Activated effector memory CD4-positive, alpha-beta T cell treated with Interleukin-2 at 50 U/mL for 16 hours (primary cell): Measurements from ENCODE around the gene CCDC88C.
A peak's percentile ranks its signal among the peaks of the same experiment; 100 is the strongest.

Experiments used
- DNase-seq: peaks from one replicate; pipeline ENCODE4 v3.0.0-alpha.2; 2020

The CCDC88C gene

DNA sequence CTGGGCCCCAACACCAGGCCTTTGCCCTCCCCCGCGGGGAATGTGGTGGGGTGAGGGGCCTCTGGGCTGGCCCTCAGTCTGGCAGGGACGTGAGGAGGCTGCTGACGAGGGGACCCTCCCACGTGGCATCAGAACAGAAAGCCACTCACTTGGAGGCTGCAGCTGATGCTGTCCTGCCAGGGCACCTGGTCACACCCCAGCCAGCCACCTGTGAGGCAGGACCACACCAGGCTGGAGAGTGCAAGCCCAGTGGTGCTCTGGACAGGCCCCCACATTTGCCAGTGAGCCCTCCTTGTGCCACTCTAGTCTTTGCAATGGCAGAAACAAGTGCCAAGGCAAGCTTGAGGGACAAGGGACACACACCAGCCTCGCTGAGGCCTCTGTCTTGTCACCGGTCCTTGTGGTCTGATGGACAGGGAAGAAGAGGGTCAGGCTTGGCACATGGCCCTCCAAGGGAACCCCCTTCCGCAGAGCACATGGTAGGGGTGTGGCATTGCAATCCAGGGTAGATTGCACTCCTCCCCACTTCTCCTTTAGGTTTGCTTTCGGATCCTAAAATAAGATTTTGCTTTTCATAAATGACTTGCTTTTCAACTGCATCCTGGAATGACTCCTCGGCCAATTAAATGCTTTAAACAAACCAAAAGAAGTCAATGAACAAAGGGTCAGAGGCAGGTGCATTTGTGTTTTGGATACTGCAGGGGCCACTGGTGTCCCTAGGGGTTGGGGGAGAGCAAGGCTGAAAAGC, 53.7 kb downstream of the CCDC88C start:
- DNase-seq: no peak

DNA sequence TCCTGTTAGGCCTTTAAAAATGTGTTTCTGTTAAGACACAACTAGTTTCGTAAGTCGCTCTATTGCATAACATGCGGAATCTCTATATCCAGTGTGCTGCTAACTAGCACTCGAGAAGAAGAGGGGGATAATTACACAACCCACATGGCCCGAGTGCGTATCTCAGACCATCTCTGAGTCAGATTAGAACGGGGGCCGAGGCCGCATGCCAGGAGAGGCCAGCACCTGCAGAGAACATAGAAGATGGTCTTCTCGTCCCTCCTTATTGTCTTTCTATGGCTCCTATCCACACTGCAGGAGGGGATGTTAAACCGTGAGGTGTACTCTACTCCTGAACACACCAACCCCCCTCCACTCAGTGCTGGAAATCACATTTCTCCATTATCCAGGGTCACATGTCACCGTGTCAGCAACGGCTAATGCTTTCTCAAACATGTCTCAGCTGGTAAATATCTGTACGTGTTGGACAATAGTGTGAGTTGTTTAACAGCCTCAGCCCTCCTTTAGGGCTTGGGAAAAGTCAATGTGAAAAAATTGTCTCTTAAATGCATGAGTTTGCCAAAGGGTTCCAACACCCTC, 56.3 kb downstream of the CCDC88C start:
- no peak for DNase-seq

DNA sequence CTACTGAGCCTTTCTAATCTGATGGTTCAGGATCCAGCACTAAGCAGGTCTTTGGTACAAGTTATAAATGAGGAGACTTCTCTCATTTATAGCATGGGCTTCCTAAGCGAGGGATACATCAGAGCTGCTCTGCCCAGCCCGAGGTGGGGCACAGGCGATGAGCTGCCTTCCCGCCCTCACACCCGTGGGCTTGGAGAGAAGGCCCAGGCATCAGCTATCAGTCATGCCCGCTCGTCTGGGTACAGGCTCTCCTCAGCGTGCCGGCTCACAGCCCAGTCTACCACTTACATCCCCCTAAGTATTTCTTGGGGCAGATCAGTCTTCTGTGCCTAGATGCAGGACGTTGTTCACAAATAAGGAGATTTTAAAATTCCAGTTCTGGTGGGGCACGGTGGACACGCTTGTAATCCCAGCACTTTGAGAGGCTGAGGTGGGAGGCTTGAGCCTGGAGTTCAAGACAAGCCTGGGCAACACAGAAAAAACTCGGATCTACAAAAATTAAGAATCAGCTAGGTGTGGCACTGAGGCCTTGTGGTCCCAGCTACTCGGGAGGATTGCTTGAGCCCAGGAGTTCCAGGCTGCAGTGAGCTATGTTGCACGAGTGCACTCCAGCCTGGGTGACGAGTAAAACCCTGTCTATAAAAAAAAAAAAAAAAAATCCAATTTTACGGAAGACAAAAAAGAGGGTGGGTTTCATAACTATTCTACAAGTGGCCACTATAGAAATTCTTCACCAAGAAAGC, 57.0 kb downstream of the CCDC88C start:
- DNase-seq: no peak

DNA sequence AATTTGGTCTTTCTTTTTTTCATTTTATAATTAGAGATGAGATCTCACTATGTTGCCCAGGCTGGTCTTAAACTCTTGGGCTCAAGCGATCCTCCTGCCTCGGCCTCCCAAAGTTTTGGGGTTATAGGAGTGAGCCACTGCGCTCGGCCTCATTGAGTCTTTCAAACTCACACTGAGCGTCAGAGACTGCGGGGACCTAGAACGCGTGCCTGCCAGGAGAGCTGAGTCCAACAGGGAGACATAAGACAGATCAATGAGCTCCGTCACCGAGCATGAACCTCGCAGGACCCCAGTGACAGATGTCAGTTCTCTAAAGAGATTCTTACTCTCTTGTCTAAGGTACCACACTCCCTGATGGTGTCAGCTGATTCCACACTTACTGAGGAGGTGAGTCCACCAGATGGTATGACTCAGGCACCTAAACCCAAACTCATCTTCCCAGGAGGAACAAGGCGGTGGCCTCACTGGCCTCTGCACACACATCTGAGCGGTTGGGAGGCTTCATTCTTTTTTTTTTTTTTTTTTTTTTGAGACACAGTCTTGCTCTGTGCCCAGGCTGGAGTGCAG, 58.9 kb downstream of the CCDC88C start:
- no peak for DNase-seq

DNA sequence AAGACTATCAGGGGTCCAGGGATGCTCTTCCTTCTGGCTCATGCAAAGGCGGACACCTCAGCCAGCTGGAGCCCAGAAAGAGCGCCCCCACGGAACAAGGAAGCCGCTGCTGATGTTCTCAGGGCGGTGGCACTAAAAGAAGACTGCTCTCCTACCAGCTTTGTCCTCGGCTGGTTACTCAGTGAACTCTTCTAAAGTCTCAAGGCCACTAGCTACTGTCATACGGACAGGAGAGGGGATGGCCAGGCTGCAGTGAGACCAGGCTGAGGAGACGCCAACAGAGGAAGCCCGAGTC, 59.6 kb downstream of the CCDC88C start:
- no peak for DNase-seq

DNA sequence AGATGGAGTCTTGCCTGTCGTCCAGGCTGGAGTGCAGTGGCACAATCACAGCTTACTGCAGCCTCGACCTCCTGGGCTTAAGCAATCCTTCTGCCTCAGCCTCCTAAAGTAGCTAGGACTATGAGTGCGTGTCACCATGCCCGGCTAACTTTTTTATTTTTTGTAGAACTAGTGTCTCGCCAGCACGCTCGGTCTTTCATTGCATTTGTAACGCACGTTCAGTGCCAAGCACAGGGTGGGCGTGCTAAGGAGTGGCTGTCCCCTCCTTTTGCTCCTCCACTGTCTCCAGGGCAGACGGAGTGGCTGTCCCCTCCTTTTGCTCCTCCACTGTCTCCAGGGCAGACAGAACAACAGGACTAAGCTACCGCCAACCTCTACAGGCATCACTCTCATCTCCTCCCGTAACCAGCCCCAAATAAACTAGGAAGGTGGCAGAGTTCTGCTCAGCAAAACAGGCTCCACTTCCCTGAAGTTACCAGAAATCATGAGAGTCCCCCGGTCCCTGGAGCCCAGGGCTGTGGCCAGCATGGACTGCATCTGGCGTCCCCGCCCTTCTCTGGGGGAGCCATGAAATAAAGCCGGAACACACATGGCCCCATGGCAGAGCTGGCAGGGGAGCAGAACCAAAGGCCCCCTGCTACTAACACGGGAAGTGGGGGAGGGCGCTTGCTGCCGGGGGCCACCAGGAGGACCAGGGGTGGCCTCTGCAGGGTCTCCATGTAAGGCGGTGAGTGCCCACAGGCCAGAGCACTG, 60.2 kb downstream of the CCDC88C start:
- DNase-seq: no peak

DNA sequence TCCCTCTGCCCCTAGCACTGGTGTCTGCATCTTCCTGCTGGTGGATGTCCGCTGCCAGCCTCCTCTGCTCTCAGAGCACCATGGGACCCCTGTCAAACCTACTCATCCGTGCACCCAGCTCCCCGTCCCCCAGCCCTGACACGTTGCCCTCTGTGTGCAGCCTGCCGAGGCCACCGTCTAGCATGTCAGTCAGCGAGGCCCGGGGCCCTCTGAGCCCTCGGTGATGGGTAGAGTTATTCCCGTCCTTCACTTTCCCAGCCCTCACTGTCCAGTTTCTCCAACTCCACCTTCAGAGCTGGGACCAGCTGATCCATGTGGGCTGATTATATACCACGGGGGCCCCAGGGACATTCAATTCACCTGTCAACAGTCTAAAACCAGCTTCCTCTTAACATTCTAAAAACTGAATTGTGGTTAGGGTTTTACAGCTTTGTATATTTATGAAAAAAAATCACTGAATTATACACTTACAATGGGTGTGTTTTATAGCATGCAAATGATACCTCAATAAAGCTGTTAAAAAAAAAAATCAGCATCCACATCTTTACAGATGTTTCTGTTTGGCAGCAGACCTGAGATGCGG, 61.3 kb downstream of the CCDC88C start:
- no peak for DNase-seq

DNA sequence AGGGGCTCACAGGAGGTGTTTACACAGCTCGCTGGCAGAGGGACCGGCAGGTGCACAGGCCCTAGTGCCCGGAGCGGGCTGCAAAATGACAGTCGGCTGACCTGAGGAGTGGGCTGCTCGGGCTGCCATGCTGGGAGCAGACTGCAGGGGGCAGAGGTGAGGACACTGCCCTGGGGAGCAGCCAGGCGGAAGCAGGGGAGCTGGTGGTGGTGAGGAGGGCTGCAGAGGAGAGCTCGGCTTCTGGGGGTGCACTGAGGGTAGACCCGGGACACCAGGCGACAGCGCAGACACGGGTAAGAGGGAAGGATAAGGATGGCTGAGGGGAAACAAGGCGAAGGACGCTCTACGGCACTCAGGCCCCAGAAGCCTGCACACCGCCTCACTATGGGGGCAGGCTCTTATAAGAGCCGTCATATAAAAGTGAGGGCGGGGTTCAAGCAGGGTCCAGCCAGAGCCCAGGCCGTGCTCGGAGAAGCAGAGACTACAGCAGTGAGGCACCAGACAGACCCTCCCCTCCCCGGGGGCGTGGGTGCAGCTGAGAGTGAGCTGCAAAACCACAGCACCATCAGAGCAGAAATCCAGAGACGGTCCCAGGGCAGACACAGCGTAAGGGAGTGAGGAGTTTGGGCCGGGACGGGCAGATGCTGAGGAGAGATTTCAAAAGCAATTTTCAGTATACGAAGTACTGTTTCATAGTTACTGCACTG, 62.5 kb downstream of the CCDC88C start:
- no peak for DNase-seq

DNA sequence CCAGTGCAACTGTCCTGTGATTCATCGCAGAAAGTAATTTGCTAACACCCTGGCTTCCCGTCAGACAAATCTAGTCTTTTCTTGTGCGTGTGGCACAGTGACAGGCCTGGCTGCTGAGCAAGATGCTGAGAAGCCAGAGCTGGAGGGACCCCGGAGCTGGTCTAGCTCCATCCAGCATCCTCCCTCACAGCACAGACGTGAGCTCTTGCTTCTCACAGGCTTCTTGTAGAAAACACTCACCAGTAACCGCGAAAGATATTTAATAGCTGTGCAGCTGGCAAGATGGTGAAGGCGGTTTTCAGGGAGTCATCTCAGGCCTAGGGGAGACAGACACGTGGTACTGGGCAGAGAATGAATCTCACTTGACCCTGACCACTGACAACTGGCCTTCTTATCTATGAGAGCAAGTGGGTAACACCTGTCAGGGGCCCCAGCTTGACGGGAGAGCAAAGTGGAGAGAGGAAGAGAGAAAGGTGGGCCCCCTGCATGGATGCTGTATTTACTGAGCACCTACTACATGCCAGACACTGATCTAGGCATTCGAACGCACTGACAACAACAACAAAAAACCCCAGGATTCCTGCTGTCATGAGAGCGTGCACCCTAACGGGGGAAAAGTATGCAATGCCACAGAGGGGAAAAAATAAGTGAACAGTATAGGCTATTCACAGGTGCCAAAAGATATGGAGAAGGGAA, 63.3 kb downstream of the CCDC88C start:
- no peak for DNase-seq

DNA sequence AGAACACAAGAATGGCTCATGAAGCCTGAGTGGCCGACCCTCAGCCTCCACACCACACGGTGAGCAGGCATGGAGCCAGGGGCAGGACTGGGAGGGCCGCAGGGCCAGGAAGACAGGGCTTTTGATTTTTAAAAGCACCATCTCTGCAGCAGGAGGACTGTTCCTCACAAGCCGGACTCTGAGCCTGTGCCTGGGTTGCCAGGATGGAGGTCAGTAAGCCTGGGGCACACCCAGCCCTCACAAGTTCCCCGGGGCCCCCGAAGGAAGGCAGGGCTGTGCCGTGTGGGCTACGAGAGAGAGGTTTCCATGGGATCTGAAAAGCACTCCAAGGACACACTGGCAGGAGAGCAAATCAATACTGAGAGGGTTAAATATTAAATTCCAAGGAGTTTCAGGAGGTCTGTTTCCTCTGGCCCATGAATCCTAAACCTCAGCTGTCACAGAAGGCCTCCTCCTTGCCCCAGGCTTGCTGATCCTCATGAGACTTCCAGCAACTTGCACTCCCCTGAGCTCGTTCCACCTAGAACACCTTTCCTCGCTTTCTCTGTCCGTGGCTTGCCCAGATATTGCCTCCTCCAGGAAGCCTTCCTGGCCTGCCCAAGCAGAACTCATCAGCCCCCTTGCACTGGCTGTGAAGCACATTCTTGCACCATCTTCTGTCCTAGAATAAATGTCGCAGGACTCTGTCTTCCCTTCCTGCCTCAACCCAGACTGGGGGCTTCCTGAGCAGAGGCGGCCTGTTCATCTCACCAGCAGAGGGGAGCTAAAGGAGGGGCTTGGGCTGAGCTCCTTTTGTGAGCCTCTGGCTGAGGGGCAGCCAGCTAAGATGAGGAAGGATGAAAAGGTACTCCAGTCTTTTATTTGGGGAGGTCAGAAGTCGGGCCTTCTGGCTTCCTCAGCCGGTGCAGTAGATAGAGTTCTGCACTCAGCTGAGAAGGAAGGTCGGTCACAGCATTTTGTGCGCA, 64.6 kb downstream of the CCDC88C start:
- DNase-seq: no peak

DNA sequence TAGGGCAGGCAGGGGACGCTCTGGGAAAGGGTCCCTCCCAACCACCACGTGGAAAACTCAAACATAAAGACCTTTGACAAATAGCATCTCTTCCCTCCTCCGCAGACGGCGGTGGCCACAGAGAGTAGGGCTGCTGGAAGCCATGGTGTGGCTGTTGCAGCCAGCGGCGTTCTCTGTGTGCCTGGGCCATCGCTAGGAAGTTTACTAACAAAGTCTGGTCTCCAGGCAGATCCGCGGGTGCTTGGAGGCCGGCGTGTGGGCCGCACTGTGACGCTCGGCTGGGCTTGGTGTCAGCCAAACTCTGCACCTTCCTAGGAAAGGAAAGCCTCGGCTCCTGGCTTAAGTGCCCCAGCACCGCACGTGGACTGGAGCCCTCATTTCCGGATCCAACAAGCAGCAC, 65.6 kb downstream of the CCDC88C start:
- no peak for DNase-seq

DNA sequence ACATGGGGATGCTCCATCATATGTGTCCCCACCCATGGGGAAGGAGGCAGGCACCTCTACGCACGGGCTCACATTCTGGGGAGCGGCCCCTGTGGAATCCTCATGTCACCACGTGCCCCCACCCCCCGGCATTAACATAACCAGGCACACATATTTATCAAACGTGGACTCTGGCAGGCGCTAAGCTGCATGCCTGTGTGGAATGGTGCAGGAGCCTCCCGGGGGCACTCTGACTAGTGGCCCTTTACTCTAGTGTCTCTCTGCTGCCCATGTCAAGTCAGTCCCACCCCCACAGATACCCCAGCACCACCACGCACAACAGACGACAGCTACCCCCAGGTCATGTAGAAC, 66.1 kb downstream of the CCDC88C start:
- DNase-seq: no peak

DNA sequence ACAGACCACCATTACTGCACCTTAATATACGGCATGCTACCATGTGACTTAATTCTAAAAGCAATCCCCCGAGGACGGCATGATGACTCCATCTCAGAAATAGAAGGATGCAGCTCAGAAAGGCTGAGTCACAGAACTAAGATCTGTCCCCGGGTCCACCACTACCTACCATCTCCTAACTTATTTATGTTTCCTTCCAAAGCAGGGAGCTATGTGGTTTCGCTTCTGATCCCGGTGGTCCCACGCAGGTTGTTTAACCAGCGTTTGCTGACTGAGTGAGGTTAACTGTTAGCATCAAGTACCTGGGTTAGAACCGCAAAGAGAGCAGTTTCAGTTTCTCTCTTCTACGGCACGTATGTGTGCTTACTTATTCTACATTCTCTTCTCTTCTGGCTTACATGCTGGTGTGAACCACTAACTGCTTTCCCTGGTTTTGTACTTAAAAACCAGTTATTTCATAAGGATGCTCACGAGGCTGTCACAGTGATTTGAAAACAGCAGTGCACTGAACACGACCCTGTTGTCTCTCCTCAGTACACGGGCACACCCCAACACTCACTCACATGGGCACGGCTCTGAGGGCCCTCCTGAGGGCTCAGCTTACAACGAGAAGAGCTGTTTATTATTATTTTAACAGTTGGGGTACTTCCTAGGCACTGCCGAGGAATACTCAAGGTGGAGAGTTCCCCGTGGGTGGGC, 66.7 kb downstream of the CCDC88C start:
- DNase-seq: peak; percentile 33

DNA sequence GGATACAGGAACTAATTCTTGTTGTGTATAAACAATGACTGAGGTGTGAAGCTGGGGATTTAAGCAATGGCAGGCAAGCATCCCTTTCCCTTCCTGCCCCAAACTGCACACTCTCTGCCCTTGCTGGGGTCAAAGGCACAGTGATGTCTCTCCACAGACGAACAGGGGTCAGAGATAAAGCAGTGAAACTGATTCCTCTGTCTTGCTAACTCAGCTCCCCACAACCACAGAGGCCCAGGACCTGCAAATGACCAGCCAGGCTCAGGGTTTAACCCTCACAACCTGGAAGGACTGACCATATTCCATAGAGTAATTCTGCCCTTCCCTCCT, 67.2 kb downstream of the CCDC88C start:
- DNase-seq: no peak

DNA sequence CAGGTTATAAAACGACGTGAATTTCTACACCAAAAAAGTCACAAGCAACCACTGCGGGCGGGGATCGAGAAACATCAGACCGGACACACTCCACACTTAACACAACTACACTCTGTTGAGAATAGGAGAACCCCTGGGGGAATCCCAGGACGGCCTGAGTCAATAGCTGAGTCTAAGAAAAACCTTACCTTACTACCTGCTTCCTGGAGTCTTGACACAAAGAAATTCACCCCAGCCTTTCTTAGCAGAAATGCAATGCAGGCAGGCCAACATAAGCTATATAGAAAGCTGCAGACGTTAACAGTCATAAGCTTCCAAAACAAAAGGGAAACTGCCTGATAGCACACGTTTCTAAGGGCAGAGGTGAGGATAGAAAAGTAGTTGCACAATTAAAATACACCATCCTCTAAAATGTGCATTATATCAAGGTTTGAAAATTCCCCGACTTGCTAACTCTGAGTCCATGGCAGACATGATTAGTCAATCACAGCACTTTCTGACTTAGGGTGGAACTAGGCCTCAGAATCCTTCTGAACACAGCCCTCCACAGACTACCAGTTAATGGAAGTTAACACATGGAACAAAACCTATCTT, 68.0 kb downstream of the CCDC88C start:
- peak; percentile 44 for DNase-seq

DNA sequence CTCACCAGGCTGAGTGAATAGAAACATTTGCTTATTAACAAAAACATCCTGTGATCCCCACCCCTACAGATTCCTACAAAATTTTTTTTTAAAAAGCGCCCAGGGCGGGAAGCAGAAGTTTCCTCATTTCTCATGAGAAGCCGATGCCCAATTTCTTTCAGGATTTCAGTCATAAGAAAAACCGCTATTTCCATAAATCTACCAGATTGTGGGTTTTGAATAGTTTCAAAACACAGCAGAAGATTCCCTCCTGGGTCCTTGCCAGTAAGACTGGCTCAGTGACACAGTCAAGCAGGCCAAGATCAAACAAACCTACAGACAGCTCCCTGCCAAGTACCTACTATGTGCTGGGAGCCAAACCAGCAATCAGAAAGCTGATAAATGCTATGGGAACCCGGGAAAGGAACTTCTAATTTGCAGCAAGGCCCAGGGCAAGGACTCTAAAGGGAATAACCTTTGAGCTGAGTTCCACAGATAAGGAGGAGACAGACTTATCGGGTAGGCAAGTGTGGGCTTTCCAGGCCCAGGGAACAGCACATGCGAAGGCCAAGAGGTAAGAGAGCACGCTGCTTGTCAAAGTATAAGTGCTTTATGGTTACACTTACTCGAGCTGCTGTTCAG, 68.7 kb downstream of the CCDC88C start:
- DNase-seq: no peak

DNA sequence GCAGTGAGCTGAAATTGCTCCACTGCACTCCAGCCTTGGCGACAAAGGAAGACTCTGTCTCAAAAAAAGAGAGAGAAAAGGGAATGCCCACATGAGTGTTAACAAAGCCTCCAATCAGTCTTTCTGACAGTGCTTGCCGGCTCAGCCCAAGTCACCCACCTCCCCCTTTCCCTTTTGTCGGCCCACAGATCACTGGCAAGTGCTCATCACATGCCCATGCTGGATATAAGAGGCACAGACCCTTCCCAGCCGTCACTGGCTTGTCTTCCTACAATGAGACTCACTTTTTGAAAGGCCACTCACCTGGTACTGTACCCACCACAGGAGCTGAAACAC, 70.8 kb downstream of the CCDC88C start:
- no peak for DNase-seq

DNA sequence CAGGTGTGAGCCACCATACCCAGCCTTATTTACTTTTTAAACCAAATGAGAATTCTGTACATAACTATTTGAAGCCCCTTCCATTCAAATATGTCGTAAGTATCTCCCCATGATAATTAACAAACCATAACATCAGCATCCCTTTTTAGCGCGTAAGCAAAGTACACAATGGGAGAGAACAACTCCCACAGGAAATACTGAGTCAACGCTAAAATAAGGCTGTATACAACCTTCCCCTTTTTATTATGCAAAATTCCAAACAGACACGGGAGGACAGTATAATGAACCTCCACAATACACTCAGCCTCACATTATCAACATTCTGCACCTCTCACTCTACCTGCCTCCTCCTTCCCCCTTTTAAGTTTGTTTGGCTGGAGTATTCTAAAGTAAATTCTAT, 73.5 kb downstream of the CCDC88C start:
- DNase-seq: no peak

DNA sequence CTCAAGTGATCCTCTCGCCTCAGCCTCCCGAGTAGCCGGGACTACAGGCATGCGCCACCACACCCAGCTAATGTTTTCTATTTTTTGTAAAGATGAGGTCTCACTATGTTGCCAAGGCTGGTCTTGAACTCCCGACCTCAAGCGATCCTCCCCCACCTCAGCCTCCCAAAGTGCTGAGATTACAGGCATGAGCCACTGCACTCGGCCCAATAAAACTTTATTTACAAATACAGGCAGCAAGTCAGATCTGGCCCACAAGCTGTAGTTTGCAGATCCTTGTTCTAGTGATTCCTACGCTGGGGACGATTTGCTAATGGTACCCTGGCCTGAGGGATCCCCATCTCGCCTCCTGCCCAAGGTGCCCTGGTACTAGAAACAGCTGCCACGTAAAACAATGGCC, 74.6 kb downstream of the CCDC88C start:
- no peak for DNase-seq
